GM23338 (cell line): ENCODE measurements around the gene IL4I1.

ENCODE experiments used
- CREB1 ChIP-seq: fragments of 250-450 bp; sonication (Bioruptor Pico); IDR thresholded peaks from 2 replicates; pipeline ENCODE4 v1.5.0; 2020; ENCODE audit warnings: low read depth, mild to moderate bottlenecking, moderate library complexity
- CTCF ChIP-seq, 2 experiments: fragments of 200-600 bp in 1 of 2; sonication (generic) in 1 of 2; conservative IDR thresholded peaks; 2 replicates each; pipeline versions ENCODE4 v1.5.1 to v1.6.1; 2016 to 2017; ENCODE audit warnings: antibody characterized with exemption in 2 of 2, low read depth in 2 of 2, mild to moderate bottlenecking in 2 of 2, moderate library complexity in 1 of 2
- EZH2 ChIP-seq: fragments of 200-600 bp; sonication (generic); IDR thresholded peaks from one replicate; pipeline ENCODE4 v1.8.0; 2017; ENCODE audit warnings: antibody characterized with exemption, mild to moderate bottlenecking, low read depth; ENCODE audit not compliant: unreplicated experiment
- EZH2phosphoT487 ChIP-seq: fragments of 200-600 bp; sonication (generic); IDR thresholded peaks from one replicate; pipeline ENCODE4 v1.8.1; 2018; ENCODE audit warnings: antibody characterized with exemption; ENCODE audit not compliant: unreplicated experiment
- JUNB ChIP-seq: IDR thresholded peaks from one replicate; pipeline ENCODE4 v1.6.1; 2016; ENCODE audit warnings: antibody characterized with exemption; ENCODE audit not compliant: unreplicated experiment
- NANOG ChIP-seq: IDR thresholded peaks from 2 replicates; pipeline ENCODE4 v1.6.1; 2016; ENCODE audit warnings: antibody characterized with exemption, borderline replicate concordance
- POLR2AphosphoS5 ChIP-seq: IDR thresholded peaks from 2 replicates; pipeline ENCODE4 v1.6.1; 2016; ENCODE audit warnings: antibody characterized with exemption, low read depth
- REST ChIP-seq: IDR thresholded peaks from one replicate; pipeline ENCODE4 v1.6.1; 2018; ENCODE audit warnings: antibody characterized with exemption; ENCODE audit not compliant: unreplicated experiment
- ZNF114 ChIP-seq: fragments of 250-450 bp; sonication (Bioruptor Pico); IDR thresholded peaks from 2 replicates; pipeline ENCODE4 v1.5.0; 2020; ENCODE audit warnings: mild to moderate bottlenecking, moderate library complexity
- ZNF462 ChIP-seq: fragments of 250-450 bp; sonication (Bioruptor Pico); IDR thresholded peaks from 2 replicates; pipeline ENCODE4 v1.5.0; 2020; ENCODE audit warnings: mild to moderate bottlenecking, moderate library complexity

- TF ChIP-seq JUNB, result no peak
- TF ChIP-seq CTCF (conservative IDR thresholded peaks at IDR 0.05; ENCODE audit: low read depth in 2 of 2), result no peak
- TF ChIP-seq EZH2, result no peak
- TF ChIP-seq POLR2AphosphoS5, result no peak
- TF ChIP-seq NANOG, result no peak
- TF ChIP-seq REST, result no peak
- no peak for TF ChIP-seq EZH2phosphoT487
- TF ChIP-seq ZNF114, result no peak
- TF ChIP-seq ZNF462 (CRISPR knock-in tag), result no peak
- no peak for TF ChIP-seq CREB1 (CRISPR knock-in tag)
Observed at GRCh38 chr19:49874503-49875157, 22.1 kb downstream of the IL4I1 start.
